HCT116 (cell line): ENCODE measurements around the gene FRAS1.

ENCODE experiments used
- CTCF ChIP-seq, 3 experiments: fragments of 200-600 bp in 1 of 3; sonication (generic) in 1 of 3; IDR thresholded peaks in 2 of 3; conservative IDR thresholded peaks in 1 of 3; 2 replicates each; pipeline ENCODE4 v1.5.1; 2012 to 2017; ENCODE audit warnings: low read depth in 2 of 3, low read length in 2 of 3, antibody characterized with exemption in 1 of 3, borderline replicate concordance in 1 of 3, control low read depth in 1 of 3, mild to moderate bottlenecking in 1 of 3, mixed read lengths in 1 of 3, mixed run types in 1 of 3, moderate library complexity in 1 of 3; ENCODE audit not compliant: insufficient read depth in 1 of 3
- MAX ChIP-seq: IDR thresholded peaks from 2 replicates; pipeline ENCODE4 v1.6.1; 2012
- POLR2A ChIP-seq: IDR thresholded peaks from 2 replicates; pipeline ENCODE4 v1.7.0; 2011; ENCODE audit warnings: borderline replicate concordance; ENCODE audit not compliant: insufficient read depth, insufficient read length; ENCODE audit errors: extremely low read depth
- SP1 ChIP-seq: IDR thresholded peaks from 2 replicates; pipeline ENCODE4 v1.6.1; 2012; ENCODE audit warnings: low read depth
- YY1 ChIP-seq: IDR thresholded peaks from 2 replicates; pipeline ENCODE4 v1.6.1; 2011; ENCODE audit warnings: low read length, low read depth, moderate library complexity, mild to moderate bottlenecking; ENCODE audit not compliant: insufficient replicate concordance; ENCODE audit errors: extremely low read depth

GRCh38 chr4:78417603-78418002 is 360.5 kb downstream of the FRAS1 start:
- TF ChIP-seq YY1 (no peak), CTCF (IDR thresholded peaks at IDR 0.05 in 2 of 3, conservative IDR thresholded peaks at IDR 0.05 in 1 of 3; ENCODE audit: borderline replicate concordance in 1 of 3, insufficient read depth in 1 of 3, low read depth in 2 of 3, low read length in 2 of 3) (no peak), POLR2A (no peak), SP1 (no peak), MAX (no peak)
